ENCODE measurements around the gene JAG1.
"Not testable (repeated sequence)": the region's sequence is repeated elsewhere in the genome, so short reads cannot be mapped to it uniquely, and the experiment has no call there.

JAG1 gene

GRCh38 chr20:10622657-10623418, 51.0 kb downstream of the JAG1 start:
- WGBS, 2 experiments (ENCODE audit: insufficient coverage in 2 of 2): 78% methylated on average over 12 to 16 of the region's 16 CpGs
- Histone ChIP-seq H3K4me3 (ENCODE audit: extremely low read depth, insufficient read depth, low read length, poor library complexity, severe bottlenecking) (no peak overlapping the region), H3K27ac (ENCODE audit: low read depth, low read length, severe bottlenecking) (peak overlapping the region; percentile 95), H3K4me1 (ENCODE audit: control insufficient read depth, insufficient read depth, low read length, poor library complexity, severe bottlenecking) (peaks cover 48% of the 10 kb centered on the region), H3K9me3 (ENCODE audit: control insufficient read depth, low read length) (no peaks in the 10 kb centered on the region), H3K36me3 (ENCODE audit: control insufficient read depth, insufficient read depth, low read length) (no peaks in the 10 kb centered on the region)

- H3K9me3 ChIP-seq (ENCODE audit: control insufficient read depth, low read length): no peaks in the 10 kb centered on the region
- no peaks in the 10 kb centered on the region for H3K36me3 ChIP-seq (ENCODE audit: control insufficient read depth, insufficient read depth, low read length)
- H3K4me1 ChIP-seq (ENCODE audit: control insufficient read depth, insufficient read depth, low read length, poor library complexity, severe bottlenecking): peaks cover 44% of the 10 kb centered on the region
- H3K4me3 ChIP-seq (ENCODE audit: extremely low read depth, insufficient read depth, low read length, poor library complexity, severe bottlenecking): no peak overlapping the region
- H3K27ac ChIP-seq (ENCODE audit: low read depth, low read length, severe bottlenecking): peak overlapping the region; percentile 61
- WGBS, 2 experiments (ENCODE audit: insufficient coverage in 2 of 2): 88% methylated on average over 1 of the region's 3 CpGs; no CpG with 5 or more reads in 1 of the 2 experiments
Observed at GRCh38 chr20:10621149-10621548, 52.6 kb downstream of the JAG1 start.

- Histone ChIP-seq H3K27ac (ENCODE audit: low read depth, low read length, severe bottlenecking) (peak overlapping the region; percentile 80), H3K36me3 (ENCODE audit: control insufficient read depth, insufficient read depth, low read length) (no peaks in the 10 kb centered on the region), H3K4me3 (ENCODE audit: extremely low read depth, insufficient read depth, low read length, poor library complexity, severe bottlenecking) (no peak overlapping the region), H3K9me3 (ENCODE audit: control insufficient read depth, low read length) (no peaks in the 10 kb centered on the region), H3K4me1 (ENCODE audit: control insufficient read depth, insufficient read depth, low read length, poor library complexity, severe bottlenecking) (peaks cover 44% of the 10 kb centered on the region)
- WGBS, 2 experiments (ENCODE audit: insufficient coverage in 2 of 2): no CpG with 5 or more reads among the region's 3 CpGs
Observed at GRCh38 chr20:10619427-10619826, 54.4 kb downstream of the JAG1 start.

- H3K9me3 ChIP-seq (ENCODE audit: control insufficient read depth, low read length): no peaks in the 10 kb centered on the region
- no peak overlapping the region for H3K4me3 ChIP-seq (ENCODE audit: extremely low read depth, insufficient read depth, low read length, poor library complexity, severe bottlenecking)
- no peaks in the 10 kb centered on the region for H3K36me3 ChIP-seq (ENCODE audit: control insufficient read depth, insufficient read depth, low read length)
- H3K4me1 ChIP-seq (ENCODE audit: control insufficient read depth, insufficient read depth, low read length, poor library complexity, severe bottlenecking): peaks cover 39% of the 10 kb centered on the region
- H3K27ac ChIP-seq (ENCODE audit: low read depth, low read length, severe bottlenecking): peak overlapping the region; percentile 80
- 60% methylated on average over 1 of the region's 6 CpGs; no CpG with 5 or more reads in 1 of the 2 experiments for WGBS, 2 experiments (ENCODE audit: insufficient coverage in 2 of 2)
Observed at GRCh38 chr20:10618611-10619245, 55.1 kb downstream of the JAG1 start.

- WGBS, 2 experiments (ENCODE audit: insufficient coverage in 2 of 2): 87 to 91% methylated on average over 3 to 4 of the region's 4 CpGs
- peaks cover 30% of the 10 kb centered on the region for H3K4me1 ChIP-seq (ENCODE audit: control insufficient read depth, insufficient read depth, low read length, poor library complexity, severe bottlenecking)
- not testable (repeated sequence) for H3K27ac ChIP-seq (ENCODE audit: low read depth, low read length, severe bottlenecking); H3K4me3 ChIP-seq (ENCODE audit: extremely low read depth, insufficient read depth, low read length, poor library complexity, severe bottlenecking); H3K36me3 ChIP-seq (ENCODE audit: control insufficient read depth, insufficient read depth, low read length); H3K9me3 ChIP-seq (ENCODE audit: control insufficient read depth, low read length)
Observed at GRCh38 chr20:10617549-10618133, 56.2 kb downstream of the JAG1 start.

GRCh38 chr20:10616212-10616611, 57.6 kb downstream of the JAG1 start:
- H3K27ac ChIP-seq (ENCODE audit: low read depth, low read length, severe bottlenecking): no peak overlapping the region
- no peaks in the 10 kb centered on the region for H3K9me3 ChIP-seq (ENCODE audit: control insufficient read depth, low read length)
- H3K4me3 ChIP-seq (ENCODE audit: extremely low read depth, insufficient read depth, low read length, poor library complexity, severe bottlenecking): no peak overlapping the region
- WGBS, 2 experiments (ENCODE audit: insufficient coverage in 2 of 2): 93 to 94% methylated on average over 1 to 2 of the region's 3 CpGs
- peaks cover 16% of the 10 kb centered on the region for H3K4me1 ChIP-seq (ENCODE audit: control insufficient read depth, insufficient read depth, low read length, poor library complexity, severe bottlenecking)
- H3K36me3 ChIP-seq (ENCODE audit: control insufficient read depth, insufficient read depth, low read length): no peaks in the 10 kb centered on the region

GRCh38 chr20:10613911-10614310, 59.9 kb downstream of the JAG1 start:
- no peak overlapping the region for H3K4me3 ChIP-seq (ENCODE audit: extremely low read depth, insufficient read depth, low read length, poor library complexity, severe bottlenecking)
- H3K27ac ChIP-seq (ENCODE audit: low read depth, low read length, severe bottlenecking): no peak overlapping the region
- H3K9me3 ChIP-seq (ENCODE audit: control insufficient read depth, low read length): no peaks in the 10 kb centered on the region
- peaks cover 2% of the 10 kb centered on the region for H3K4me1 ChIP-seq (ENCODE audit: control insufficient read depth, insufficient read depth, low read length, poor library complexity, severe bottlenecking)
- 95 to 96% methylated on average over 9 to 11 of the region's 18 CpGs for WGBS, 2 experiments (ENCODE audit: insufficient coverage in 2 of 2)
- H3K36me3 ChIP-seq (ENCODE audit: control insufficient read depth, insufficient read depth, low read length): peaks cover 4% of the 10 kb centered on the region

- H3K27ac ChIP-seq (ENCODE audit: low read depth, low read length, severe bottlenecking); H3K9me3 ChIP-seq (ENCODE audit: control insufficient read depth, low read length); H3K4me1 ChIP-seq (ENCODE audit: control insufficient read depth, insufficient read depth, low read length, poor library complexity, severe bottlenecking); H3K36me3 ChIP-seq (ENCODE audit: control insufficient read depth, insufficient read depth, low read length); H3K4me3 ChIP-seq (ENCODE audit: extremely low read depth, insufficient read depth, low read length, poor library complexity, severe bottlenecking): not testable (repeated sequence)
- 100% methylated on average over 1 of the region's 5 CpGs; no CpG with 5 or more reads in 1 of the 2 experiments for WGBS, 2 experiments (ENCODE audit: insufficient coverage in 2 of 2)
Observed at GRCh38 chr20:10613426-10613825, 60.4 kb downstream of the JAG1 start.

GRCh38 chr20:10611357-10611756, 62.4 kb downstream of the JAG1 start:
- 60% methylated on average over 1 of the region's 1 CpG; no CpG with 5 or more reads in 1 of the 2 experiments for WGBS, 2 experiments (ENCODE audit: insufficient coverage in 2 of 2)
- Histone ChIP-seq H3K36me3 (ENCODE audit: control insufficient read depth, insufficient read depth, low read length) (peaks cover 5% of the 10 kb centered on the region), H3K4me1 (ENCODE audit: control insufficient read depth, insufficient read depth, low read length, poor library complexity, severe bottlenecking) (no peaks in the 10 kb centered on the region), H3K9me3 (ENCODE audit: control insufficient read depth, low read length) (no peaks in the 10 kb centered on the region), H3K27ac (ENCODE audit: low read depth, low read length, severe bottlenecking) (no peak overlapping the region), H3K4me3 (ENCODE audit: extremely low read depth, insufficient read depth, low read length, poor library complexity, severe bottlenecking) (no peak overlapping the region)

- no peaks in the 10 kb centered on the region for H3K4me1 ChIP-seq (ENCODE audit: control insufficient read depth, insufficient read depth, low read length, poor library complexity, severe bottlenecking)
- no peak overlapping the region for H3K4me3 ChIP-seq (ENCODE audit: extremely low read depth, insufficient read depth, low read length, poor library complexity, severe bottlenecking)
- H3K27ac ChIP-seq (ENCODE audit: low read depth, low read length, severe bottlenecking): no peak overlapping the region
- peaks cover 5% of the 10 kb centered on the region for H3K36me3 ChIP-seq (ENCODE audit: control insufficient read depth, insufficient read depth, low read length)
- no peaks in the 10 kb centered on the region for H3K9me3 ChIP-seq (ENCODE audit: control insufficient read depth, low read length)
- WGBS, 2 experiments (ENCODE audit: insufficient coverage in 2 of 2): 86 to 88% methylated on average over 4 to 5 of the region's 5 CpGs
Observed at GRCh38 chr20:10610251-10610650, 63.5 kb downstream of the JAG1 start.

- peaks cover 1% of the 10 kb centered on the region for H3K4me1 ChIP-seq (ENCODE audit: control insufficient read depth, insufficient read depth, low read length, poor library complexity, severe bottlenecking)
- H3K27ac ChIP-seq (ENCODE audit: low read depth, low read length, severe bottlenecking): no peak overlapping the region
- no peaks in the 10 kb centered on the region for H3K9me3 ChIP-seq (ENCODE audit: control insufficient read depth, low read length)
- H3K36me3 ChIP-seq (ENCODE audit: control insufficient read depth, insufficient read depth, low read length): peaks cover 5% of the 10 kb centered on the region
- no peak overlapping the region for H3K4me3 ChIP-seq (ENCODE audit: extremely low read depth, insufficient read depth, low read length, poor library complexity, severe bottlenecking)
Observed at GRCh38 chr20:10609770-10610169, 64.0 kb downstream of the JAG1 start.

Measured in mesodermal cell (in vitro differentiated cells).